ENCODE data around the gene CLEC4M. TPM values are rescaled to one million over a fixed set of nuclear protein-coding genes. Genes with fewer than 3 reads are reported as not detected.

CLEC4M gene
- polyA plus RNA-seq, 1 donor = 0.09 TPM

DNA sequence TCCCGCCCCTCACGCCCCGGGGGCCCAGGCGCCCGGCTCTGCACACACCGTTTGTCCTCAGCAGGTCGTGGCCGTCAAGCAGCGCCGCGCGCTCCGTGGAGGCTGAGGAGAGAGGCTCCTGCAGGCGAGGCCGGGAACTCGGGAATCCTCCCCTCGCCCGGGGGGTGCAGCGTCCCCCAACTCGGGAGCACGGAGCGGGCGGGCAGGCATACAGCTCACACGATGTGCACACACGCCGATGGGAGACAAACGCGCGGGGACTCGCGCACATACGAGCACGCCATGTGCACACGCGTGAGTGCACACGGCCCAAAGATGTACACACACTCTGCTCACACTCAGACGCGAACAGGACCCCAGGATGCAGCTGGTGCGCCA is 31.8 kb upstream of the CLEC4M start:
- H3K27me3 ChIP-seq (ENCODE audit: control insufficient read depth, insufficient read depth, low read length) = peaks cover 58% of the 10 kb centered on the region
- WGBS (ENCODE audit: insufficient coverage, low lambda C conversion rate) = no CpG with 5 or more reads among the region's 39 CpGs
- no peak overlapping the region for H3K4me3 ChIP-seq (ENCODE audit: low read length)
- no peak overlapping the region for H3K27ac ChIP-seq (ENCODE audit: low read length)
- peaks cover 6% of the 10 kb centered on the region for H3K9me3 ChIP-seq (ENCODE audit: control insufficient read depth, low read depth, low read length)
- no peak for DNase-seq
- H3K4me1 ChIP-seq (ENCODE audit: control insufficient read depth, insufficient read depth, low read length) = no peaks in the 10 kb centered on the region
- H3K36me3 ChIP-seq (ENCODE audit: control insufficient read depth, insufficient read depth, low read length) = no peaks in the 10 kb centered on the region

DNA sequence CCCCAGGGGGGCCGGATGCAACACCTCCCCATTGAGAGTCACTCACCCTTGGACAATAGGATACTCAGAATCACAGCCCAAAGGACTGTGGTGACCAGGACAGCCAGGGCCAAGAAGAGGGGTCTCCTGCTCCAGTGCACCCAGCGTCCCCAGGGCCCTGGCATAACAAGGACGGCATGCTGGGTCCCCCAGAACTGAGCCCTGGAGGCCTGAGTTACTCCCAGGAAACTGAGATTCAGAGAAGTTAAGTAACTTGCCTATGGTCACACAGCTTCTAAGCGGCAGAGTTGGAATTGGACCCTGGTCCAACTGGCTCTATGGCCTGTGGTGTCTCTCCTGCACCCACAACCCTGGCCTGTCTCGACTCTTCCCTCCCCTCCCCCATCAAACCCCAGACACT is 31.4 kb upstream of the CLEC4M start:
- WGBS (ENCODE audit: insufficient coverage, low lambda C conversion rate) = no CpG with 5 or more reads among the region's 5 CpGs
- Histone ChIP-seq H3K4me3 (ENCODE audit: low read length) (no peak overlapping the region), H3K9me3 (ENCODE audit: control insufficient read depth, low read depth, low read length) (peaks cover 6% of the 10 kb centered on the region), H3K27me3 (ENCODE audit: control insufficient read depth, insufficient read depth, low read length) (peaks cover 58% of the 10 kb centered on the region), H3K27ac (ENCODE audit: low read length) (no peak overlapping the region), H3K4me1 (ENCODE audit: control insufficient read depth, insufficient read depth, low read length) (no peaks in the 10 kb centered on the region), H3K36me3 (ENCODE audit: control insufficient read depth, insufficient read depth, low read length) (no peaks in the 10 kb centered on the region)
- DNase-seq = no peak

- 50% methylated on average over 2 of the region's 9 CpGs for WGBS (ENCODE audit: insufficient coverage, low lambda C conversion rate)
- H3K27me3 ChIP-seq (ENCODE audit: control insufficient read depth, insufficient read depth, low read length) = peaks cover 58% of the 10 kb centered on the region
Observed at GRCh38 chr19:7732045-7732444, 31.0 kb upstream of the CLEC4M start, which contains the start of gene CLEC4G. CLEC4G (minus strand) TSS chr19:7732110; CDS start chr19:7732102, 8 bp downstream.

GRCh38 chr19:7733376-7733775 is 29.7 kb upstream of the CLEC4M start:
- Histone ChIP-seq H3K4me1 (ENCODE audit: control insufficient read depth, insufficient read depth, low read length) (no peaks in the 10 kb centered on the region), H3K27ac (ENCODE audit: low read length) (no peak overlapping the region), H3K4me3 (ENCODE audit: low read length) (no peak overlapping the region), H3K27me3 (ENCODE audit: control insufficient read depth, insufficient read depth, low read length) (peaks cover 46% of the 10 kb centered on the region), H3K9me3 (ENCODE audit: control insufficient read depth, low read depth, low read length) (peaks cover 6% of the 10 kb centered on the region), H3K36me3 (ENCODE audit: control insufficient read depth, insufficient read depth, low read length) (no peaks in the 10 kb centered on the region)
- WGBS (ENCODE audit: insufficient coverage, low lambda C conversion rate) = 76% methylated on average over 5 of the region's 6 CpGs
- no peak for DNase-seq

More at GRCh38 chr19:7732045-7732444, 31.0 kb upstream of the CLEC4M start, which contains the start of gene CLEC4G:
- peaks cover 6% of the 10 kb centered on the region for H3K9me3 ChIP-seq (ENCODE audit: control insufficient read depth, low read depth, low read length)
- no peaks in the 10 kb centered on the region for H3K36me3 ChIP-seq (ENCODE audit: control insufficient read depth, insufficient read depth, low read length)
- H3K27ac ChIP-seq (ENCODE audit: low read length) = no peak within 1 kb of the TSS
- no peak within 1 kb of the TSS for H3K4me3 ChIP-seq (ENCODE audit: low read length)
- DNase-seq = no peak
- no peaks in the 10 kb centered on the region for H3K4me1 ChIP-seq (ENCODE audit: control insufficient read depth, insufficient read depth, low read length)

DNA sequence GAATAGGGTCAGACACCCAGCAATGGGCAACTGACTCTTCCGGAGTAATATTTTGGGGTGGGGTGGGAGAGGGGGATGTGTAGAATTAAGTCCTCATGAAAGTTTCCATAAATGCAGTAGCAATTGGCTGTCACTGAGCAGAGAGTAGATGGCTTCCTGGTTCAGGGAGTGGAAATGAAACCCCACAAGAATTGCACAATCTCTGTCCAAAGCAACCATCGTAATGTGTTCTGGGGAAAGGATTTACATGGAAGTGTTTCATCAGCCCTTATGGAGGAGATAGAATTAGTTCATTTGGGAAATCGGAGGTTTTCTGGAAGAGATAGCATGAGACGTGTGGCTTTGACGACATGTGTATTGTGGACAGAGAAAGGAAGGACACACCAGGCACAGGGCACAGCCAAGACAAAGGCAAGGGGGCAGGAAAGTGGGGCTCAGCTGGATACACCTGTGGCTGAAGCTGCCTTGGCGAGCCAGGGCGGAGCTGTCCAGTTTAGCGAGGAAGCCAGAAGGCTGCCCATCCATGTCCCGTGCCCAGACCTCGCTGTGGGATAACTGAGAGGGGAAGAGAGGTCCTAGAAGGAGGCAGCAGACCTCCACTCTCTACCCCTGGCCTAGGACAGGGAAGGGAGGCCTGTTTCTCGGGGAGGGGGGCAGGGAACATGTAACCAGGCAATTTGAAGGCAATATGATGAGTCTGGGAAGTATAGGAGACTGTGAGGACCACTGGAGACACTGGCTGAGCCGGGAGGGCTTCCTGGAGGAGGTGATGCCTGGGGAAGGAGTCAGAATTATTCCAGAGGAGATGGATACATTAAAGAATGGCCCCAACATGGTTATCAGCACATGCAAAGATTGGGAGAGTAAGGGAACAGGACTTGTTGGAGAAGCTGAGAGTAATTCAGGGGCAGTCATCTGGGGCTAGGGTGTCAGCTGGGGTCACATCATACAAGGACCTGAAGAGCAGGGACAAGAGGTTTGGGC is 28.5 kb upstream of the CLEC4M start:
- Histone ChIP-seq H3K27ac (ENCODE audit: low read length) (no peak overlapping the region), H3K4me3 (ENCODE audit: low read length) (no peak overlapping the region), H3K27me3 (ENCODE audit: control insufficient read depth, insufficient read depth, low read length) (peaks cover 35% of the 10 kb centered on the region), H3K4me1 (ENCODE audit: control insufficient read depth, insufficient read depth, low read length) (no peaks in the 10 kb centered on the region), H3K9me3 (ENCODE audit: control insufficient read depth, low read depth, low read length) (peaks cover 6% of the 10 kb centered on the region), H3K36me3 (ENCODE audit: control insufficient read depth, insufficient read depth, low read length) (no peaks in the 10 kb centered on the region)
- no peak for DNase-seq
- no CpG with 5 or more reads among the region's 12 CpGs for WGBS (ENCODE audit: insufficient coverage, low lambda C conversion rate)

DNA sequence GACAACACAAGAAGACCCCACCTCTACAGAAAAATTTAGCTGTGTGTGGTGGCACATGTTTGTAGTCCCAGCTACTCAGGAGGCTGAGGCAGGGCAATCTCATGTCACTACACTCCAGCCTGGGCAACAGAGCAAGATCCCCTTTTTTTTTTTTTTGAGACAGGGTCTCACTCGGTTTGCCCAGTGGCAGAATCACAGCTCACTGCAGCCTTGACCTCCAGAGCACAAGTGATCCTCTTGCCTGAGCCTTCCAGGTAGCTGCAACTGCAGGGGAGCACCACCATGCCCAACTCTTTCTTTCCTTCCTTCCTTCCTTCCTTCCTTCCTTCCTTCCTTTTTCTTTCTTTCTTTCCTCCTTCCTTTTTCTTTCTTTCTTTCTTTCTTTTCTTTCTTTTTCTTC is 26.9 kb upstream of the CLEC4M start:
- Histone ChIP-seq H3K9me3 (ENCODE audit: control insufficient read depth, low read depth, low read length) (peaks cover 2% of the 10 kb centered on the region), H3K4me3 (ENCODE audit: low read length) (no peak overlapping the region), H3K36me3 (ENCODE audit: control insufficient read depth, insufficient read depth, low read length) (no peaks in the 10 kb centered on the region), H3K4me1 (ENCODE audit: control insufficient read depth, insufficient read depth, low read length) (no peaks in the 10 kb centered on the region), H3K27ac (ENCODE audit: low read length) (no peak overlapping the region), H3K27me3 (ENCODE audit: control insufficient read depth, insufficient read depth, low read length) (peaks cover 20% of the 10 kb centered on the region)
- no peak for DNase-seq
- no CpG with 5 or more reads among the region's 1 CpG for WGBS (ENCODE audit: insufficient coverage, low lambda C conversion rate)

DNA sequence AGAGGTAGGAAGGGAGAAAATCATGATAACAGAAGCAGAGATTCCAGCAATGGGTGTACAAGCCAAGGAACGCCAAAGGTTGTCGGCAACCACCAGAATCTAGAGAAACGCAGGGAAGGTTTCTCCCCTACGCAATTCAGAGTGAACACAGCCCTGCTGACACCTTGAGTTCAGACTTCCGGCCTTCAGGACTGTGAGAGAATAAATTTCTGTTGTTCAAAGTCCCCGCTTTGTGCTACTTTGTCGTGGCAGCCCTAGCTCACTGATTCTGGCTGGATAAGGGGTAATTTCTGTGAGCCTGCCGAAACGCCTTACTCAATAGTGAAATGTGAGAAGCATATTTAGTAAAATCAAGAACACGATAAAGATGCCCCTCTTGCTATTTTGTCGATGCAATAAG is 25.8 kb upstream of the CLEC4M start:
- Histone ChIP-seq H3K9me3 (ENCODE audit: control insufficient read depth, low read depth, low read length) (no peaks in the 10 kb centered on the region), H3K4me1 (ENCODE audit: control insufficient read depth, insufficient read depth, low read length) (no peaks in the 10 kb centered on the region), H3K36me3 (ENCODE audit: control insufficient read depth, insufficient read depth, low read length) (no peaks in the 10 kb centered on the region), H3K4me3 (ENCODE audit: low read length) (no peak overlapping the region), H3K27me3 (ENCODE audit: control insufficient read depth, insufficient read depth, low read length) (peaks cover 9% of the 10 kb centered on the region), H3K27ac (ENCODE audit: low read length) (no peak overlapping the region)
- DNase-seq = no peak
- WGBS (ENCODE audit: insufficient coverage, low lambda C conversion rate) = 92% methylated on average over 4 of the region's 11 CpGs

- 92% methylated on average over 2 of the region's 7 CpGs for WGBS (ENCODE audit: insufficient coverage, low lambda C conversion rate)
- no peak overlapping the region for H3K27ac ChIP-seq (ENCODE audit: low read length)
- DNase-seq = no peak
- H3K9me3 ChIP-seq (ENCODE audit: control insufficient read depth, low read depth, low read length) = no peaks in the 10 kb centered on the region
- H3K4me3 ChIP-seq (ENCODE audit: low read length) = no peak overlapping the region
- peaks cover 5% of the 10 kb centered on the region for H3K27me3 ChIP-seq (ENCODE audit: control insufficient read depth, insufficient read depth, low read length)
- H3K36me3 ChIP-seq (ENCODE audit: control insufficient read depth, insufficient read depth, low read length) = no peaks in the 10 kb centered on the region
- H3K4me1 ChIP-seq (ENCODE audit: control insufficient read depth, insufficient read depth, low read length) = no peaks in the 10 kb centered on the region
Observed at GRCh38 chr19:7738023-7738422, 25.0 kb upstream of the CLEC4M start.

DNA sequence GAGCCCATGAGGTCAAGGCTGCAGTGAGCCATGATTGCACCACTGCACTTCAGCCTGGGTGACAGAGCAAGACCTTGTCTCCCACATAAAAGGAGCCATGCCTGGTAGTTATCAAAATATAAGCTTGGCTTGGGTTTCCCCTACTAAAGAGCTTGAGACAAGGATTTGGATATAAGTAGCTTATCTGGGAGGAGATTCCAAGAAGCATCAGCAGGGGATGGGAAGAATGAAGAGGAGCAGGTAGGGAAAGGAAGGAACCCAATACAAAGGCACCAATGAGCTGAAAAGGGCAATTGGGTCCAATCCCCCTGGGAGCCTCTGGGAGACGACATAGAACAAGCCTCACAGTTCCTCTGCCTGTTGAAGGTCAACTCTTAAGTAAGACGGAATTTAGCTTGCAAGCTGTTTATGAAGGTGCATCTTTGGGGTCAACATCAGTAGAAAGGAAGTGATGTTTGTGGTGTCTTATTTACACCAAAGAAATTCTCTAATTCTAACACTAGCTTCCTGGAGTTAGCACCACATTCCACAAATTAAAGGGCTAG is 23.8 kb upstream of the CLEC4M start:
- peaks cover 5% of the 10 kb centered on the region for H3K27me3 ChIP-seq (ENCODE audit: control insufficient read depth, insufficient read depth, low read length)
- no peaks in the 10 kb centered on the region for H3K4me1 ChIP-seq (ENCODE audit: control insufficient read depth, insufficient read depth, low read length)
- H3K4me3 ChIP-seq (ENCODE audit: low read length) = no peak overlapping the region
- no peak overlapping the region for H3K27ac ChIP-seq (ENCODE audit: low read length)
- no peak for DNase-seq
- H3K9me3 ChIP-seq (ENCODE audit: control insufficient read depth, low read depth, low read length) = no peaks in the 10 kb centered on the region
- WGBS (ENCODE audit: insufficient coverage, low lambda C conversion rate) = no CpG with 5 or more reads among the region's 2 CpGs
- no peaks in the 10 kb centered on the region for H3K36me3 ChIP-seq (ENCODE audit: control insufficient read depth, insufficient read depth, low read length)

DNA sequence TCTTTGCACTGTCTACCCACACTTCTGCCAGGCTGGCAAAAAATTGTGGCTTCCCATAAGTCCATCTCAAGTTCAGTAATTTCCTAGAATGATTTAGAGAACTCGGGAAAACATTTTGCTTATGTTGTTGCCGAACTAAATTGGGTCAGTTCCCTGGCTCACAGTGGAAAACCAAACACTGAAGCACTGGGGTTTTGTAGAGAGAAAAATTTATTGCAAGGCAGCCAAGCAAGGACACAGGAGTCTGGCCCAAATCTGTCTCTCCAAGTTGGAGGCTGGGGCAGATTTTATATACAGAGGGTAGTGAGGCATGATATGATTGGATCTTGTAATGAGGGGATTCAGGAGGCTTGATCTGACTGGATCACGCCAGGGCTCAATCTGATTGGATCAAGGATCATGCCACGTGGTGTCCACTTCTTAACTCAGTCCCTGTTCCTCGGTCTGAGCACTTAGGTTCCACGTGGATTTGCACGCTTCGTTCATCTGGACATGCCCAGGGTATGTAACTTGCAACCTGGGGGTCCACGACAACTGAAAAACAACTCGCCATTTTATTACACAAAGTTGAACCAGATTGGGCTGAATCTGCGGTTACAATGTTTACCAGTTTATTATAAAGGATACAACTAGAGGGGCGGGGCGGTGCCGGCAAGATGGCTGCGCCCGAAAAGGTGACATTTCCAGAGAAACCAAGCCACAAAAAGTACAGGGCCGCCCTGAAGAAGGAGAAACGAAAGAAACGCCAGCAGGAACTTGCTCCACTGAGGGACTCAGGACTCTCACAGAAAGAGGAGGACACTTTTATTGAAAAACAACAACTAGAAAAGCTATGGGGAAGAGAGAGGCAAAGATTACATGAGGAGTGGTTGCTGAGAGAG is 23.0 kb upstream of the CLEC4M start:
- Histone ChIP-seq H3K9me3 (ENCODE audit: control insufficient read depth, low read depth, low read length) (no peaks in the 10 kb centered on the region), H3K27me3 (ENCODE audit: control insufficient read depth, insufficient read depth, low read length) (peaks cover 3% of the 10 kb centered on the region), H3K4me3 (ENCODE audit: low read length) (no peak overlapping the region), H3K27ac (ENCODE audit: low read length) (no peak overlapping the region), H3K4me1 (ENCODE audit: control insufficient read depth, insufficient read depth, low read length) (no peaks in the 10 kb centered on the region), H3K36me3 (ENCODE audit: control insufficient read depth, insufficient read depth, low read length) (no peaks in the 10 kb centered on the region)
- WGBS (ENCODE audit: insufficient coverage, low lambda C conversion rate) = no CpG with 5 or more reads among the region's 19 CpGs
- DNase-seq = no peak

Measured in large intestine (tissue), 3 donors.